NCI-H510A treated with DMSO at 0.1 percent for 48 hours (cell line): ENCODE measurements around the gene ZNF652.
"Not testable (repeated sequence)": the region's sequence is repeated elsewhere in the genome, so short reads cannot be mapped to it uniquely, and the experiment has no call there.

Experiments used
- DNase-seq: peaks from one replicate; lab custom pipeline; 2025; lab: John Stamatoyannopoulos, UW

Gene ZNF652

DNA sequence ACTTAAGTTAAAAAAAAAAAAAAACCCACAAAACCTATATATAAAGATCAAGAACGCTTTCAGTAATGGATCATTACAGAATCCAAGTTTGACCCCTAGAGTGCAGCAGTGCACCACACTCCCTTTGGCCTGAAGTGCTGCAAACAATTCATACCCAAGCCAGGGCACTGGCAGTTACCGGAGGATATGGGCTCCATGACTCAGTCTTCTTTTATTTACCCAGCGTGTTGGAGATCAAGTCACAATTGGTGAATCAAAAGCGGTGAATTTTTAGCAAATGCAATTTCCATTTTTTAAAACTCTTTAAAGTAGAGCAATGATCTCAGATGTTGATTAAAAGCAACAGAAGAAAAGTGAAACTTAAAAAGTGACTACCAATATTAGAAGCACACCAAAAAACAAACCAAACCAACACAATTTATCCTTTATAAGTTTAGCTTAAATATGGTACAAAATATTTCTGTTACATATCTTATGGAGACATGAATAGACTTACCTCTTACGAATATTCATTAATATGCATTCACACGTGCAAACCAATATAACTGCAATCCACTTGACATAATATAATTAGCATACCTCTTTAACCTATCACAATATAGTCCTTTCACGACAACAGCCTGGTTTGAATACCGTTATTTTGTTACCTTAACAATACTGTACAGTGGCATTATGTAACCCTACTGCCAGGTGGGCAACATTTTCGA lies 46.3 kb downstream of the ZNF652 start:
- peak; percentile 97 for DNase-seq

DNA sequence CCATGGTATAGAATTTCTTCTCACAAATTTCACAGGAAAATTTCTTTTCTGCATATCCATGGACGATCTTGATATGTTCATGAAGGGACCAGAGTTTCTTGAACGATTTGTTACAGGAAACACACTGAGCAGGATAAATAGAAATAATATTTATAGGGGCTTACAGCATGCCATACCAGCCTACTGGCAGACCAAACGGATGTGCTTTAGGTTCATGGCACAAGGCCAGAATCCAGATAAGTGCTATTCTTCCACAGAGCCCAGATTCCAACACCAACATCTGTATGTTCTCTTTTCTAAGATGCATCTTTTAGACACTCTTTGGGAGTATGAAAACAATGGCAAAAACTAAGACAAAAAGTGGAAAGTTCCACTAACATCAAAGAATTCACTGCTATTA lies 49.3 kb downstream of the ZNF652 start:
- no peak for DNase-seq

DNA sequence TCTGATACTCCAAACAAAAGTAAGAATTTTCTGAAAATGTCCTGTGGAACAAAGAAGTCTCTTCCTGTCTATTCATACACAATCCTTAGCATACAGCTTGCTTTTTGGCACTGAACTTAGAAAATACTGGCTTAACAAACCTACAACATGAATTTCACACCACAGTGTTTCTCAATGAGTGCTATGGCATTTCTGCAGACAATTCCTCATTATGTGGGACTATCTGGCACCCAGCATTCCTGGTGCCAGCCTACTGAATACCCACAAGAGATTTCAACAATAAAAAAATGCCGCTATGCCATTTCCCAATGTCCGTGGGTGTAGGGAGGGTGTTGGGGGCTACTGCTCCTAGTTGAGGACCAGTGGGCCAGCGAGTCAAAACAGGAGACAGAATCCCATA lies 62.1 kb downstream of the ZNF652 start:
- no peak for DNase-seq

DNA sequence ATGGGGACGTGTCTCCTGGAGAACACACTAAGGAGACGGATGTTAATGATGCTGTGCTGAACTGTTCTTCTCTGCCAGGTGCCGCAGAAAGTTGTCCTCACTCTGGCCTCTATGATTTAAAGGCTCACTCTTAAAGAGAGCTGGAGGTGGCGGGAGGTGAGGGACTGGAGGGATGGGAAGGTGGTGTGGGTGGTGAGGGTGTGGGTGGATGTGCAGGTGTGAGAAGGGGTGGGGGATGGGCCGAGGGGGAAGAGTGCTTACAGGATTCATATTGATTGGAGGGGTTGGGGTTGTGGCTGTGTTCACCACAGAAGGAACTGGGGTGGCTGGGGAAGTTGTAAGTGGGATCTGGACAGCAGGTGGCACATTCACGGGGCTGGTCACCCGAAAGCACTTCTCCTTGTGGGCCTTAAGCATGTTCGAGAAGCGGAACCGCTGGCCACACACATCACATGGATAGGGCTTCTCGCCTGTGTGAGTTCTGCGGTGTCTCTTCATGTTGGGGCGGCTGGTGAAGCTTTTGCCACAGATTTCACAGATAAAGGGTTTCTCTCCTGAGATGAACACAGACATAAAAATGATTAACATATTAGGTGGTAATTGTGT lies 63.6 kb downstream of the ZNF652 start:
- no peak for DNase-seq

DNA sequence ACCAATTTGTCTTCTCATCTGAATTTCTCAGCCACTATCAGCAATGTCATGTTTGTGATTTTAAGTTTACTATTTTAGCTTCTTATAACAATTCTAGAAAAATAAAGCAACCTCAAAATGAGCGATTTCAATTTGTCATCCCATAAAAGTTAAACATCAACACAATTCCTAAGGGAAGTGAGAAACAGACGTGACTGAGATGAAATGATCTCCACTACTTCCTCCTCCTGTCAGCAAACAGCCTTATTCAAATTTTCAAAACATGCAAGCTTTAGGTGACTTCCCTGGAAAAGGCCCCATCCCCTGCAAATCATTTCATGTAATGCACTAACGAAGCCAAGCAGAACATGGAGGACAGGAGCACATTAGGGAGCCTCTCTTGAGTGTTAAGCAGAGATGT lies 64.9 kb downstream of the ZNF652 start:
- DNase-seq = no peak

DNA sequence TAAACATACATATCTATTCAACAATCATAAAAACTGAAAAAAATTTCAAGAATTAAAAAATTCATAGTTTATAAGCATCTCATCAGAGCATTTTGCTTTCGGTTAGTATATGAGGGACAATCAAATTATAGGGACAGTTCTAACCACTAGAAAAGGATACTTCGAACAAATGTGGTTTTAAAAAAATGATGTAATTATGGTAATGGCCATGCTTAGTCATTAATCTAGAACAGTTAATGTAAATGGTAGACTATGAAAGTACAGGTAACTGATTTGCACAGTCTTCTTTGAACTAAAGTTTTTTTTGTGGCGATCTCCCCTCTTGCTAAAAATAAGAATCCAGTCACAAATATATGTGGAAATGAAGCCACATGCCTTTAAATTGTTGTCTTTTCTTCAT lies 67.9 kb downstream of the ZNF652 start:
- no peak for DNase-seq

DNA sequence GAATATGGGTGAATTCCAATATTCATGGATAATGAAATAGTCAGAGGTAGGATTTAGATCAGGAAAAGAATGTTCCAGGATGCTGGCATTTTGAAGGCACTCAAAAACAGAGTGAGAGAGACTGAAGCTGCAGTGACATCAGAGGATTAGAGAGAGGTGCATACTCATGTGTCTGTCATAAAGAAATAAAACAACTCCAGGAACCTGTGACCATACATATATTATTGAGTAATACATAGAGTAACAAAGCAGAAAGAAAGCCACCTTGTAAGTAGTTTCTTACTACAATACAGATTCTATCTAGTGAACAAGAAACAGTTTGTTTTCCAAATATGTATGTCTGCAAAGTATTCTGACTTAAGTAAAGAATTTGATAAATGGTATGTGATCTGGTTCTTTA lies 69.1 kb downstream of the ZNF652 start:
- no peak for DNase-seq

DNA sequence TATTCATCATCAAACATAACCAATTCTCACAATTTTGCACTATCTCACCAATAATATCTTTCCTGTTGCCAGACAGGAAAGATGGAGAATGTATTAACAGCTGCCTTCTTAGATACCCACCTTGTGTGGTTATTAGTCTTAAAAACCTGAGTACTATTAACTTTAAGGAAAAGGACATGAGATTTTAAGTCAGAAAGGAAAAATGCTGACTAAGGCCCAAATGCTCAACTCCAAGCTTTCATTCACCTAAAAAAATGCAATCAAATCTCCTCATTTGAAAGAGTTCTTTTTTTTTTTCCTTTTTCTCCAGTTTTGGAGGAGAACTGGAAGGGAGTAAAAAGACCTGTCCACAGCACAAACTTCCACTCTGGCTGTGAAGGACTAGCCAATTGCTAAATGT lies 70.1 kb downstream of the ZNF652 start:
- DNase-seq = no peak

DNA sequence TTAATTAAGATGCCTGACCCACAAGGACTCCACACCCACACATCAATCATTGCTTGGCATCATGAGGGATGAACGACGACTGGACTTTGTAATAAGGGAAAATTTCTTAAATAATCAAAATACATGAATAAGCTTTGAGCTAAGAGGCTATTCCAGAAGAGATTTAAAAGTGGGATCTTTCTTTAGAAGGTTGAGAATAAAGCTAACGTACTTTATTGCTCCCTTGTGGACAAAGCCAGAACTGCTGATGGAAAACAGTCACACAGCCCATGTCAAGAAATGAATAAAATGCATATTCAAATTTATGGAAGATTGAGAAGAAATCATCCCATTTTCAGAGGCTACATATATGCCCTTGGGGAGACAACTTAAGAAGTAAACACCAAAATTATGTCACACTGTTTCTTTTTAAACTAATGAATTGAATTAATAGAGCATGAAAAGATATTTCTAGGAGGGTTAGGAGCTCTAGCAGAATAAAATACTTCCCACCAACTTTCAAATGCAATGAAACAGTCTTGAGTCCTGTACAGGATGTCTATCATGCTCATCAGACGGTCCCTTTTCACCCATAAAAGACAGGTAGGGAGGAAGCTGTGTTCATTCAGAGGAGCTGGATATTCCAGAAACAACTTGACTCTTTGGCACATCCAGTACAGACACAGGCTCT lies 71.2 kb downstream of the ZNF652 start:
- DNase-seq = peak; percentile 54

DNA sequence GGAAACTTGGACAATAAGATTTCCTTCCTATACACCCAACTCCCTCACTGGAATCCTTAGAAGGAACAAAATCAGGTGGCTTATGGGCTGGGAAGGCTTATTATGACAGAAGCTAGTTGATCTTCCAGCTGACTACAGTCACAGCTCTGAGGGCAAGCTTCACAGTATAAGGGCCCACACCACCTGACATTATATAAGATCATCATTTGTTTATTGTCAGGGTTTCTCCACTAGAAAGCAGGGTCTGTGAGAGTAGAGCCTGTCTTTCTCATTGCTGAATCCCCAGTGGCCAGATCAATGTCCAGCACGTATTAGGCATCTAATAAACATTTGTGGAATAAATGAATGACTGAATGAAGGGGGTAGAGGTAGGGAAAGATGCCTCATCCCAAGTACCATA lies 73.7 kb downstream of the ZNF652 start:
- no peak for DNase-seq

DNA sequence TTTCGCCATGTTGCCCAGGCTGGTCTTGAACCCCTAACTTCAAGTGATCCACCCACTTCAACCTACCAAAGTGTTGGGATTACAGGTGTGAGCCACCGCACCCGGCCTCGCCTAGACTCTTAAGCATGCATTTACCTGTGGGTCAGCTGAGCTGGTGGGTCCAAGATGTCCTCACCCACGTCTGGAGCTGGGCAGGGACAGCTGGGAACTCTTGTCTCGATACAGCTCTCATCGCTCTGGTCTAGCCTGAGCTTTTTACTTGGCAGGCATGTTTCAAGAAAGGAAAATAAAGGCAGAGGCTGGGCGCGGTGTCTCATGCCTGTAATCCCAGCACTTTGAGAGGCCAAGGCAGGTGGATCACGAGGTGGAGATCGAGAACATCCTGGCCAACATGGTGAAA lies 74.6 kb downstream of the ZNF652 start:
- DNase-seq = no peak

DNA sequence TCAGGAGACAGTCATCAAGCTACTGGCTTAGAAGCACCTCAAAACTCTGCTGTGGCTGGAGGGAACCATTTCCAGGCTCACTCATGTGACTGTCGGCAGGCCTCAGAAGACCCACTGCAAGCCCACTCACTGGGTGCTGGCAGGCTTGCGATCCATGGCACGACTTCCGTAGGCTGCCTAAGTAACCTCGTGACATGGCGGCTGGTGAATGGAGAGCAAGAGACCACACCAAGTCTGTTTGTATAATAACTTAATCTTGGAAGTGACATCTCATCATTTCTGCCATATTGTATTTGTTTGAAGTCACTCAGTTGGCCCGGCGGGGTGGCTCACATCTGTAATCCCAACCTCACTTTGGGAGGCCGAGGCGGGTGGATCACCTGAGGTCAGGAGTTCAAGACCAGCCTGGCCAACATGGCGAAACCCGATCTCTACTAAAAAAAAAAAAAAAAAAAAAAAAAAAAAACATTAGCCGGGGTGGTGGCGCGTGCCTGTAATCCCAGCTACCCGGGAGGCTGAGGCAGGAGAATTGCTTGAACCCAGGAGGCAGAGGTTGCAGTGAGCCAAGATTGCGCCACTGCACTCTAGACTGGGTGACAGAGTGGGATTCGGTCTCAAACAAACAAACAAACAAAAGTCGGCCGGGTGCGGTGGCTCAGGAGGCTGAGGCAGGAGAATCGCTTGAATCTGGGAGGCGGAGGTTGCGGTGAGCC lies 75.6 kb downstream of the ZNF652 start:
- DNase-seq = not testable (repeated sequence)

DNA sequence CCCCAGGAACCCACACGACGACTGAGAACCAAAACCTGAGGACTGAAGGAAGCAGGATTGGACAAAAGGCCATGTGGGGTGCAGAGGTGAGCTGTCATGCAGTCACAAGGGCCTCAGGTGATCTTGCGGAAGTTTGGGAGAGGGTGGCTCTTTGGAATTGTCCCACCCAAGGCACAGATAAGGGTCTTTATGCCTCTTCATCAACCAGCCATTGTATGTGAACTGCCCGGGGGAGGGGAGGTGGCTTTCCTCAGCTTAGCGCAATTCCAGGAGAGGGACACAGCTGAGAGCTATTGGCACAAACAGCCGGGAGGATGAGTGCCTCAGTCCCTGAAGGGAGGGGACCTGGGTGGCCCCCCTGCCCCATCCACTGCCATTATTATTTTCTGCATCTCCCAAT lies 76.3 kb downstream of the ZNF652 start:
- no peak for DNase-seq

DNA sequence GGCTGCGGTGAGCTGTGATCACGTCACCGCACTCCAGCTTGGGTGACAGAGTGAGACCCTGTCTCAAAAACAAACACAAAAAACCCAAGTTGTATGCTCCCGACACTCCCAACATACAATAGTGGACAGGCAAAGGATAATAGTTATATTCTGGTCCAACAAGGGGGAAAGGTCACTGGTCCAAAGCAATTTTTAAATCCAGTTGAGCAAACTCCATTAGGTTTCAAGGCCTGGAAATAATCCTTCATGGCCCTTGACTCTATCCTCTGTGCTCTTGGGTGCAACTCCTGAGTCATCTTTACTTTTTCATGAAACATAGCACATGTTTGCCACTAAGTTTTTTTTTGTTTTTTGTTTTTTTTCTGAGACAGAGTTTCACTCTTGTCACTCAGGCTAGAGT lies 81.1 kb downstream of the ZNF652 start:
- no peak for DNase-seq

DNA sequence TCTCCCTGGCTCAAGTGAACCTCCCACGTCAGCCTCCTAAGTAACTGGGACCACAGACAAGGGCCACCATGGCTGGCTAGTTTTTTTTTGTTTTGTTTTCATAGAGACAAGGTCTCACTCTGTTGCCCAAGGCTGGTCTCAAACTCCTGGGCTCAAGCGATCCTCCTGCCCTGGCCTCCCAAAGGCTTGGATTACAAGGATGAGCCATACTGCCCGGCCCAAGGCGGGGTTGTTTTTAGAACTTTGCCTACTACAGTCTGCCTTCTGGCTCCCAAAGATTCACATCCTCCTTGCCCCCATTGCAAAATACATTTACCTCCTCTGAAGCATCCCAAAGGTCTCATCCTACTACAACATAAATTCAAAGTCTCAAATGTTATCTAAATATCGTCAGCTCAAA lies 82.0 kb downstream of the ZNF652 start:
- DNase-seq = no peak

DNA sequence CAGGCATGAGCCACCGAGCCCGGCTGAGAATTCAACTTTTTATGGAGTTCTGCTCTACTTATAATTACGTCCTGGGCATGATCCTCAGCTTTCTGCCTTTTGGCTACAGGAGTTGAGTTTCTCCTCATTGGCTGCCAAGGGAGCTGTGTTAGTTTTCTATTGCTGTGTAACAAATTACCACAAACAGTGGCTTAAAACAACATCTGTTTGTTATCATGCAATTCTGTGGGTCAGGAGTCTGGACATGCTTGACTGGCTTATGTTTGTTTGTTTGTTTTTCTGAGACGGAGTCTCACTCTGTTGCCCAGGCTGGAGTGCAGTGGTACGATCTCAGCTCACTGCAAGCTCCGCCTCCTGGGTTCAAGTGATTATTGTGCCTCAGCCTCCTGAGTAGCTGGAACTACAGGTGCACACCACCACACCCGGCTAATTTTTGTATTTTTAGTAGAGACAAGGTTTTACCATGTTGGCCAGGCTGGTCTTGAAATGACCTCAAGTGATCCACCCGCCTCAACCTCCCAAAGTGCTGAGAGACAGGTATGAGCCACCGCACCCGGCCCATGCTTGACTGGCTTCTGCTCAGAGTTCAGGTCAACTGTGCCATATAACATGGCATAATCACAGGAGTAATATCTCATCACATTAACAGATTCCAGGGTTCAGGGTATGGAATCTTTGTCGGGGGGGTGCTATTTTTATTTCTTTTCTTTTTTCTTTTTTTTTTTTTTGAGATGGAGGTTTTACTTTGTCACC lies 82.6 kb downstream of the ZNF652 start:
- DNase-seq = not testable (repeated sequence)

DNA sequence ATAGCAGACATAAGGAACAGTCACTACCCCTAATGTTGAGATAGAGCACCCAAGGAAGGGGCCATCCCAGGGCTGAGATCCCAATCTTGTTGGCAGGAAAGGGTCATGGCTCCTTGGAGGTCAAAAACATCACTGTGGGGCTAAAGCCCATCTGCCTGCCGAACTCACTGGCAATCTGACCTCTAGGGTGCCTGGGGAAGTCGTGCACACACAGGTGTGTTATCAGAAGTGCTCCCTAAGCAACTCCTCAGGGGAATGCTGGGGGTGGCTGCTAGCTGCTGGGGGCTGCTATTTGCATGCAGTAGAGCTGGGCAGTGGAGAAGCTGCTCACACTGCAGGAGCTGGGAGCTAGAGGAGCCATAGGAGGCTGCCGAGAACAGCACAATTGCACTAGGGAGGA lies 84.0 kb downstream of the ZNF652 start:
- no peak for DNase-seq

DNA sequence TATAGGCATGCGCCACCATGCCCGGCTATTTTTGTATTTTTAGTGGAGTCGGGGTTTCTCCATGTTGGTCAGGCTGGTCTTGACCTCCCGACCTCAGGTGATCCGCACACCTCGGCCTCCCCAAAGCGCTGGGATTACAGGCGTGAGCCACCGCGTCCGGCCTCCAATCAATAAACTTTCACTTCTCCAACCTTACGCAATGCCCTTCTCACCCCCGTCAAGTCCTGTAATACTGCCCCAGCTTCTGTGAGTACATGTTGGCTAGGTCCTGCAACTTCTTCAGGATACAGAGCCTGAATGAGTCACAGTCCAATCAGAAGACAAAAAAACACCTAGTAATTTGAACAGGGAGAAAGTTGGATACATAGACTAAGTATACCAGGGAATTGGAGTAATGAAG lies 84.4 kb downstream of the ZNF652 start:
- DNase-seq = no peak

DNA sequence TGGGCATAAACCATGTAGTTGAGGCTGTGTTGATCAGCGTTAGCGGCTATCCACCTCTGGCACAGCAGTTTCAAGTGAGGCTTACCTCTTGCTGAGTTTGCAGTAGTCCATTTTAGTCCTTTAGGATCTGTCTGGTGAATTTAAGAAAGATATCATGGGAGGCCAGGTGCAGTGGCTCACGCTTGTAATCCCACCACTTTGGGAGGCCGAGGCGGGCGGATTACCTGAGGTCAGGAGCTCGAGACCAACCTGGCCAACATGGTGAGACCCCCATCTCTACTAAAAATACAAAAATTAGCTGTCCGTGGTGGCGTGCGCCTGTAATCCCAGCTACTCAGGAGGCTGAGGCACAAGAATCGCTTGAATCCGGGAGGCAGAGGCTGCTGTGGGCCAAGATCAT lies 86.1 kb downstream of the ZNF652 start:
- not testable (repeated sequence) for DNase-seq

DNA sequence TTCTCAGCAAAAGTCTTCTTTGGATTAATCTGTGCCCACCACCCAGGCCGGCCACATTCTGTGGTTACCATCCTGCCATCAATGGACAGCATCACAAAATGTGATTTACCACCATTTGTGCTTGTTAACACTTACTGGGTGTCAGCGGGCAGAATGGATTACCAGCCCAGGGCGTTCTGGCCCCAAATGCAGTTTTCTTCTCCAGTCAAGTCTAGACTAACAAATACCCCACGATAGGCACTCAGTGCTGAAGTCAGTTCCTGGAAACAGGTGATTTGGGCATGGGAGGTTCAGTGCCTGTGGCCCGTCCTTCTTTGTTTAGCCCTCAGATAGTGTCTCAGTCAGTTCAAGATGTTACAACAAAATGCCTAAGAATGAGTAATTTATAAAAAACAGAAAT lies 92.7 kb downstream of the ZNF652 start:
- no peak for DNase-seq

DNA sequence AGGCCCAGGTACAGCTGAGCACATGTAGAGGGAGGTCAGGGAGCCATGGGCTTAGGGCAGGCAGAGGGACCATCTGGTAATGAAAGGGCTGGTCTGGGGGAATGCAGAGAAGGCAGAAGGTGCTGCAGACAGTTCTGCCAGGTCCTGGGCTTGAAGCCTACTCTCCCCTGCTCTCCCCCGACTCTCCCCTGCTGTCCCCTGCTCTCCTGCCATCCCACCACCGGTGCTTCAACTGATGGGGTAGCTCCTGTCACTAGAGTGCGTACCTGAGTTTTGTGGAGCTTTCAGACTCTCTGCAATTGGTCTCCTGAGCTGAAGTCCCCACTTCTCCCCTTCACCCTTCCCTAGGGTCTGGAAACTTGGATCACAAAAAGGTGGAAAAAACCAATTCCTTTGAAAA lies 94.1 kb downstream of the ZNF652 start:
- no peak for DNase-seq

DNA sequence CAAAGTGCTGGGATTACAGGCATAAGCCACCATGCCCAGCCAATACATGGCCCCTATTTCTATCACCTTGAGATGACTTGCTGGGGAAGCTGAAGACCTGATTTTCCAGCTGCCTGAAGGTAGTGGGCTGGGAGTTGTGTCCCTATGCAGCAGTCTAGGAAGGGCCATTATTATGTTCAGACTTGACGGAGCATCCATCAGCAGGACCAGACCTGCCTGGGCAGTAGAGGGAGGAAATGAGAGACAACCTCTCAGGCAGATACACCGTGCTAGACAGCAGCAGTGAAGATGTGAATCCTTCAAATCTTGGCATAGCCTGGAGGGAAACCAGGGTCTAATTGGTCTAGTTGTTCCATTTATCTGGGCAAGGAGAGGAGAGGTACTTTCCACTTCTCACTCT lies 95.8 kb downstream of the ZNF652 start:
- no peak for DNase-seq
